Hematopoietic multipotent progenitor cell treated with erythropoietin and hydrocortisone succinate and interleukin-3 and kit ligand, for 15 days (in vitro differentiated cells): ENCODE measurements around the gene SUSD4.
"Not testable (repeated sequence)": the region's sequence is repeated elsewhere in the genome, so short reads cannot be mapped to it uniquely, and the experiment has no call there.

Source experiments
- DNase-seq: peaks from one replicate; pipeline ENCODE4 v3.0.0-alpha.2; 2015; ENCODE audit warnings: low spot score

SUSD4 gene

GRCh38 chr1:223291796-223292195, 72.2 kb downstream of the SUSD4 start:
- no peak for DNase-seq

DNA sequence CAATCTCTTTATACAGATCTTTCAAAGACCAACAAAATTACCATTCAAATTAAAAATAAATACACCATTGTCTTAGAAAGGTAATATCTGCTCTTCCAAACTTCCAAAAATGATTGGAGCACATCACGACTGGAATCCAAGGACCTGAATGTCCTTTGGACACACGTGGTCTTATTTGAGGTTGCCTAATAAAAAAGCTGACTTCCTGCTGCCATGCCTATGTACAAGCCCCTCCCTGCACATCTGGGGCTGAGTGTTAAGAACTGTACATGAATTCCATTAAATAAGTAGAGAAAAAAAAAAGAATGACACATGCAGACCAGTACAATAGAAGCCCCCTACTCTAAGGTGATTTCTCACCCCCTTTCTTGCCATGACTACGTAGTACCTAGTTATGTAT, 73.6 kb downstream of the SUSD4 start:
- no peak for DNase-seq

GRCh38 chr1:223289621-223290020, 74.4 kb downstream of the SUSD4 start:
- no peak for DNase-seq

GRCh38 chr1:223288826-223289225, 75.2 kb downstream of the SUSD4 start:
- no peak for DNase-seq

DNA sequence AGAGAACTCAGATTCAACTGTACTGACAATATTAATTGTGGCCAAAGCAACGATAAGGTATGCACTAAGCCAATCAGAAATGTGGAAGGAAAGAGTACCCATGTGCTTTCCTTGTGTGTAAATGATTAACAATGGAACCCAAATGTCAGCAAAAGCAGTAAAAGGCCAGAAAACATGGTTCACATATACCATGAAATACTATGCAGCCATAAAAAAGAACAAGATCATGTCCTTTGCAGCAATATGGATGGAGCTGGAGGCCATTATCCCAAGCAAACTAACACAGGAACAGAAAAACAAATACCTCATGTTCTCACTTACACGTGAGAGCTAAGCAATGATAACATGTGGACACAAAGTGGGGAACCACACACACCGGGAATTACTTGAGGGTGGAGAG, 78.5 kb downstream of the SUSD4 start:
- DNase-seq, result no peak

GRCh38 chr1:223283697-223284096, 80.3 kb downstream of the SUSD4 start:
- not testable (repeated sequence) for DNase-seq

DNA sequence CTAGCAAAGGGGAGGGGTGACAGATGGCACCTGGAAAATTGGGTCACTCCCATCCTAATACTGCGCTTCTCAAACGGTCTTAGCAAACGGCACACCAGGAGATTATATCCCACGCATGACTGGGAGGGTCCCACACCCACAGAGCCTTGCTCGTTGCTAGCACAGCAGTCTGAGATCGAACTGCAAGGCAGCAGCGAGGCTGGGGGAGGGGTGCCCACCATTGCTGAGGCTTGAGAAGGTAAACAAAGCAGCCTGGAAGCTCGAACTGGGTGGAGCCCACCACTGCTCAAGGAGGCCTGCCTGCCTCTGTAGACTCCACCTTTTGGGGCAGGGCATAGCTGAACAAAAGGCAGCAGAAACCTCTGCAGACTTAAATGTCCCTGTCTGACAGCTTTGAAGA, 85.7 kb downstream of the SUSD4 start:
- DNase-seq, result not testable (repeated sequence)

DNA sequence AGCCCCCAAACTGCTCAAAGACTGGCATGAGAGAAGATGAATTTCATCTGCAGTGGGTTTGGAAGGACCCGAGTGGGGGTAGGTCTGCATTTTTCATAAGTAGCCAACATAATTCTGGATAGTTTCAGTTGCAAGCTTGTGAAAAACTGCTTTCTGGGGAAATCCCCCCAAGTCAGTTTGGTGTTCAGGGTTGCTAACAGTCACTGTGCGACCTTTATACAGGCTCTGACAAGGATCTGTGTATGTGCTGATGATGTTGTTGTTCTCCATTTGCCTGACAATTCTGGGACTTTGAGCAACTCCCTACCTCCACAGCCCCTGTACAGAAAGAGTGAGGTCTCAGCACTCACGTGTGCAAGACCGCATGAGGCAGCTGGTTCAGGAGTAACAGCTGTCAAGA, 87.9 kb downstream of the SUSD4 start:
- no peak for DNase-seq

DNA sequence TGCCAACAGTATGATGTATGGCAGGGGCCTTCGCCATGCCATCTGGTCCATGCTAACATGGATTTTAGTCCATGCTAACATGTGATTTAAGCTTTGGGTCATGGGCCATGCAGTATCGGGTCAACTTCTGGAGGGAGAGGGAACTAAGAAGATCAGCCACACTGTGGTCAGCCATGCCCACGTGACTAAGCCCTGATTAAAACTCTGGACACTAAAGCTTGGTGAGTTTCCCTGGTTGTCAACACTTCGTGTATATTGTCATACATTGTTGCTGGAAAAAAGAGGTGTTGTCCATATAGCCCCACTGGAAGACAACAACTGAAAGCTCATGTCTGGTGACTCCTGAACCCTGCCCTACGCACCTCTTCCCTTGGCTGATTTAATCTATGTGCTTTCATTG, 90.5 kb downstream of the SUSD4 start:
- no peak for DNase-seq

GRCh38 chr1:223271085-223271781, 92.7 kb downstream of the SUSD4 start:
- no peak for DNase-seq

DNA sequence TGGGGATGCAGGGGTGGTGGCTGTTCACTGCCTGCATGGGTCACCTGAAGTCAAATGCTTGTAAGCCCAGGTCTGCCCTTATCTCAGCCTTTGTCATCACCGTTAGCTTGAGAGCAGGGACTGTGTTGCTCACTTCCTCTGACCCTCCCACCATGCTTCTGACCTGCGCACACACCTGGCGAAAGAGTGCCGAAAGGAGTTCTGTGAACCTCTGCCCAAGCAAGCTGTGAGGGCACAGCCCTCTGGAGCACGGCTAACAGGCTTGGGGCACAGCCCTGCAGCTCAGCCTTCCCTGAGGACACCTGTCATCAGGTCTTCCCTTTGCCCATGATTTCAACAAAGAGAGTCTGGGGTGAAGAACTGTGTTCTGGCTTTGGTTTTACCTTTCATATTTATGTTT, 93.8 kb downstream of the SUSD4 start:
- DNase-seq, result no peak

GRCh38 chr1:223269006-223269405, 95.0 kb downstream of the SUSD4 start:
- DNase-seq, result no peak

GRCh38 chr1:223266632-223267172, 97.3 kb downstream of the SUSD4 start:
- no peak for DNase-seq

GRCh38 chr1:223264983-223265908, 98.7 kb downstream of the SUSD4 start:
- DNase-seq, result no peak

DNA sequence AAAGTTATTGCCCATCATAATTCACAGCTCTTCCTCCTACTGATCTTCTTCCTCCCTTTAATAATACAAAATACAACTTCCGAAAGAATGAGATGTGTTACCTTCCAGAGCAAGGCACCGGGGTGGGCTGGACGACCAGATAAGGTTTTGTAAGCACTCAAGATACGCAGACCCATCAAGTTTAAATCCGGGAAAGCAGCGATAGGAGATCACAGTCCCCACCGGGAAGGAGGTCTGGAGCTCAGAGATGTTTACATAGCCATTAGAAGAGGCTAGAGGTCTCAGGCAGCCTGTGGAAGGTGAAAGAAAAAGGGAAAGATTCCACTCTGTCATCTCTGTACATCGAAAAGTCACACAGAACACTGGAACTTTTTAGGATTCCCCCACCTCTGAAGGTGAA, 99.4 kb downstream of the SUSD4 start:
- DNase-seq, result no peak

DNA sequence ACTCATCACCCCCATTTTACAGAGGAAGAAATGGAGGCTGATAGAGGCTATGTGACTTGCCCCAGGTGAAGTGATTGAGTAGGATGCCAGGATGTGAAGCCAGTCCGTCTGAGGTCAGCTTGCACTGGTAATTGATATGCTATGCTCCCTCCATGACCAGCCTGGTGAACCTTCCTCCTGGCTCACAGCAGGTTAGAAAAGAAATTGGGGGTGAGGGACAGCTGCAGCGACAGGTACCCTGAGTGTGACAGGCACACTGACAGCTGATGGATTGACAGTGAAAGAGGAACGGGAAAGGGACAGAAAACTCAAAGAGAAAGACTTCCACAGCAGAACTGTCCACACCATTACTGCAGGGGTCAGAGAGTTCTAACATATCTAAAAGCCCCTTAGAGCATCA, 102.1 kb downstream of the SUSD4 start:
- DNase-seq, result no peak

DNA sequence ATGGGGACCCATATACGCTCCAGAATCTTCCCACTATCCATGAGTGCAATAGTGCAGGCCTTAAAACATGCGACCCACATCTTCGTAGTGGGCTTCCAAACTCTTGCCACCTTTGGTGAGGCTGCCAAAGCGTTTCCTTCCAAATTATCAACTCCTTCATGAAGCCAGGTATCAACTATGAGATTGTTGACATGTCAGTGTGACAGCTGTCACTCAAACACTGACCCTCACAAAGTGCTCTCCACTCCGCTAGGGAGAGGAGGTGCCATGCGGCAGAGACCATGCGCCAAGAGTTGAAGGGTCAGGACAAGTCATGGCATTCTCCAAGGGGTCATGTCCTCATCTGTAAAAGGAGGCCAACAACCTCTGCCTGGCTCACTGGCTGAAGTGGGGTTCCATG, 103.3 kb downstream of the SUSD4 start:
- no peak for DNase-seq

- DNase-seq, result no peak
Measured at GRCh38 chr1:223259462-223259861, 104.5 kb downstream of the SUSD4 start.

GRCh38 chr1:223258751-223259198, 105.2 kb downstream of the SUSD4 start:
- DNase-seq, result no peak

- no peak for DNase-seq
Measured at GRCh38 chr1:223257856-223258550, 106.0 kb downstream of the SUSD4 start.

DNA sequence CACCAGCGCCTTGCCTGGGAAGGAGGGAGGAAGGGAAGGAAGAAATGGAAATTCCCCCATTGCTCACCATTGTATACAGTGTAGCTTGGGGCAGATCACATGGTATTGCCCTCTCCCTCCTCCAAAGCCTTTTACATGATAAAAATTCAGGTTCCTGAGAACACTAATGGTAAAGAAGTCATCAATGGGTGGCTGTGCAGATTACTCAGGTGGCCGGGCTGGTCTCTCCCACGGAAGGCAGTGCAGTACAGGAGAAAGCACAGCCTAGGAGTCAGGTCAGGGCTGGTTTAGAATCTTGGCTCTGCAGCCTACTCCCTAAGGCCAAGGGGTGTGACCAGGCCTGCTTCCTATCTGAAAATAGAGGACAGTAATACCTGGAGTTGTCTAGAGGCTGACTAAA, 107.9 kb downstream of the SUSD4 start:
- DNase-seq, result no peak

GRCh38 chr1:223253916-223254315, 110.1 kb downstream of the SUSD4 start:
- DNase-seq, result no peak
